CD1c-positive myeloid dendritic cell (primary cell): ENCODE data around the gene PPIP5K2.
"Not testable (repeated sequence)": the region's sequence is repeated elsewhere in the genome, so short reads cannot be mapped to it uniquely, and the experiment has no call there.

Experiments used
- DNase-seq: peaks from one replicate; pipeline ENCODE4 v3.0.0-alpha.2; 2016; ENCODE audit errors: extremely low spot score

Gene PPIP5K2

DNA sequence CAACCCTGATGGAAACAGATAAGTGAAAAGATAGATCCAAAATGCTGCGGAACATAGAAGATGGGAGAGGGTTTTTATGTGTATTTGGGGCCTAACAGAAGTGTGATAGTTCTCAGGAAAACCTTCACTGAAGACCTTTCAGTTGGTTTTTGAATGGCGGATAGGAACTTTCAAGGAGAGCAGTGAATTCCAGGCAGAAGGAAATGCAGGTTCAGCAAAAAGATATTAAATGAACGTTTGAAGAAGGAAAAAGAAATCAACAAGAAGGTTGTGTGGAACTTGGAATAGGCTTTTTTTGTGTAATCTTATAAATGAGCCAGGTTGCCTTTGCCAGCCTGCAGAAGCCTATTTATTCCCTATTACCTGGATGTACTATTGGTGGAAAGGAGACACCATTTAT lies 2.1 kb downstream of the PPIP5K2 start:
- no peak for DNase-seq

DNA sequence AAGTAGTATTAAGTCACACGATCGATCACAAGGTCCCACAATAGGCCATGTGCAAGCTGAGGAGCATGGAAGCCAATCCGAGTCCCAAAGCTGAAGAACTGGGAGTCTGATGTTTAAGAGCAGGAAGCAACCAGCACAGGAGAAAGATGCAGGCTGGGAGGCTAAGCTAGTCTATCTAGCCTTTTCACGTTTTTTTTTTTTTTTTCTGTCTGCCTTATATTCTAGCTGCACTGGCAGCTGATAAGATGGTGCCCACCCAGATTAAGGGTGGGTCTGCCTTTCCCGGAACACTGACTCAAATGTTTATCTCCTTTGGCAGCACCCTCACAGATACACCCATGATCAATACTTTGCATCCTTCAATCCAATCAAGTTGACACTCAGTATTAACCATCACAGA lies 6.5 kb downstream of the PPIP5K2 start:
- DNase-seq, result no peak

GRCh38 chr5:103127292-103127817 lies 7.3 kb downstream of the PPIP5K2 start:
- no peak for DNase-seq

- DNase-seq, result no peak
These were observed 8.1 kb downstream of the PPIP5K2 start for GRCh38 chr5:103128202-103128601.

DNA sequence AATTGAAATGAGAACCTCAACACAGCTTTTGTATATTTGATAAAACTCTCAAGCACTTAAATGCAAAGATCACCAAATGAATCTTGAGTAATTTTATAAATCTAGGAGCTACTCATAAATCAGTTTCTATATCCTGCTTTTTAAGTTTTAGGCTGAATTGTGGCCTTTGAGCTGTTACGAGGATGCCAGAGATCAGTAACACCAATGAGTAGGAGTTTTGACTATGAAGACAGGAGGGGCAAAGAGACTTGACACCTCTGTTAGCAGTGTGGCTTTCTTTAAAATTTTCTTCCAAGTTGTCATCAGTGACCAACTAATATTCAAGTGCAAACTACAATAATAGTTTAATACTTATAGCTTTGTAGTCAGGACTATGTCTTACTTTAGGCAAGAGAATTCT lies 12.6 kb downstream of the PPIP5K2 start:
- no peak for DNase-seq

- no peak for DNase-seq
These were observed 13.1 kb downstream of the PPIP5K2 start for GRCh38 chr5:103133231-103133630.

DNA sequence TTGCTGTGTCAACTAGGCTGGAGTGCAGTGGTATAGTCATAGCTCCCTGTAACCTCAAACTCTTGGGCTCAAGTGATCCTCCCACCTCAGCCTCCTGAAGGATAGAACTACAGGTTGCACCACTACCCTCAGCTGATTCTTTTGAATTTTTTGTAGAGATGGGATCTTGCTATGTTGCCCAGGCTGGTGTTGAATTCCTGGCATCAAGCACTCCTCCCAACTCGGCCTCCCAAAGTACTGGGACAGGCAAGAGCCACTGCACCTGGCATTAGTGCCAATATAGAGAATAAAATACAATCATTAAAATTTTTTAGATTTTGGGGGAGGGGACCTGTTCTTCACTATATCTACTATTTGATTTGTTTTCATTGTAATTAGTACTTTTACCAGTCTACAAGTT lies 15.4 kb downstream of the PPIP5K2 start:
- DNase-seq, result no peak

- DNase-seq, result no peak
These were observed 18.1 kb downstream of the PPIP5K2 start for GRCh38 chr5:103138202-103138690.

DNA sequence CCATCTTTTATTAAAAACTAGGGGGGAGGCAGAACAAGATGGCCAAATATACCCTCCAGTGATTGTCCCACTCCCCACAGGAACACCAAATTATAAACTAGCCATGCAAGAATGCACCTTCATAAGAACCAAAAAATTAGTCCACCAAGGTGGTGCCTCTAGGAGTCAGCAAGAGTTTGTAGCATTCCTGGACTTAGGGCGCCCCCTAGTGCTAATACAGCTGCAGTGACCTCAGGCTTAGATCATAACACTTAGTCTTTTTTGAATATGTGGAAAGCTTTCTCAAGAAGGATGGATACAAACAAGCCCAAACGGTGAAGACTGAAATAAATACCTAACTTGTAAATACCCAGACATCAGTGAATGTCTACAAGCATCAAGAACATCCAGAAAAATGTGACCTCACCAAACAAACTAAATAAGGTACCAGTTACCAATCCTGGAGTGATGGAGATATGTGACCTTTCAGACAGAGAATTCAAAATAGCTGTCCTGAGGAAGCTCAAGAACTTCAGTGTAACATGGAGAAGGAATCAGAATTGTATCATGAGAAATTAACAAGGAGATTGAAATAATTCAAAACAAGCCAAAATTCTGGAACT lies 19.3 kb downstream of the PPIP5K2 start:
- peak; percentile 86 for DNase-seq

- not testable (repeated sequence) for DNase-seq
These were observed 22.0 kb downstream of the PPIP5K2 start for GRCh38 chr5:103142132-103142531.

GRCh38 chr5:103145196-103145595 lies 25.1 kb downstream of the PPIP5K2 start:
- peak; percentile 29 for DNase-seq

DNA sequence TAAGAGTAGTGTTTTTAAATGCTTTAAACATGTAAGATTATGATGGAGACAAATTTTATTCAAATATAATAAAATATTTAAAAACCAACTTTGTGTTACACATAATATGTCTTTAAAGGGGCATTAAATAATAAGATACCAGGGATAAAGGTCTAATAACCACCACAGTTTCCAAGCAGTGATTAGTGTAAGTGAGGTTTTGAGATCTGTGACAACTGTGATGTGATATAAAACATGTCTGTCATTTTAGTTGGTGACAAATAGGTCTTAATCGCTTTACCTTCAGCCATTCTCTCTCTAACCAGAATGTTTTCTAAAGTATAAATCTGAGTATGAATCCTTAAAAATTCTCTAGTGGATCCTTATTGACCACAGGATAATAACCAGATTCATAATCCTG lies 28.1 kb downstream of the PPIP5K2 start:
- no peak for DNase-seq

- no peak for DNase-seq
These were observed 31.1 kb downstream of the PPIP5K2 start for GRCh38 chr5:103151156-103151555.

DNA sequence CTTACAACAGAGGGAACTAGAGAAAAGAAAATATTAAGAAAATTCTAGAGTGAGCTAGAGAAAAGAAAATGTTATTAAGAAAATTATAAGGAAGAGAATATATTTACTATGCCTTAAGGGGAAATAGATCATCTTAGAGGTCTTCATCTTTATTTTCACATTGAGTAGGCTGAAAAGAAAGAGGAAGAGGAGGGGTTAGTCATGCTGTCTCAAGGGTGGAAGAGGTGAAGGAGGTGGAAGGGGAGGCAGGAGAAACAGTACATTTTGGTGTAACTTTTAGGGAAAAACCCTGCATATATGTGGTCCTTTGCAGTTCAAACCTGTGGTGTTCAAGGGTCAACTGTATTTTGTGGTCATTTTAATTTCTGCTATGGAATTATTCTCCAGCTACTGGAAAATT lies 46.6 kb downstream of the PPIP5K2 start:
- DNase-seq, result peak; percentile 49

- no peak for DNase-seq
These were observed 54.0 kb downstream of the PPIP5K2 start for GRCh38 chr5:103174147-103174546.

DNA sequence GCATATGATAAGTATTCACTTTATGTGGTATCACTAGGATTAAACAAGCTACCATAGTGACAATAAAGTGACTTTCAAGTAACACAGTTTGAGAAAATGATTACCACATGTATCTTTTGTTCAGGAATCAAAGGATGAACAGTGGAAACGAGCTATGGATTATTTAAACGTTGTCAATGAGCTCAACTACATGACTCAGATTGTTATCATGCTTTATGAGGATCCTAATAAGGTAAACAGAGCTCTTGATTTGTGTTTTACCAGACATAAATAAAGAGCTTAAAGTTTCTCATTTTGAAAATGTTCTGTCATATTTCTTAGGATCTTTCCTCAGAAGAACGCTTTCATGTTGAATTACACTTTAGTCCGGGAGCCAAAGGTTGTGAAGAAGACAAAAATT lies 57.4 kb downstream of the PPIP5K2 start:
- no peak for DNase-seq

- no peak for DNase-seq
These were observed 58.1 kb downstream of the PPIP5K2 start for GRCh38 chr5:103178167-103178566.

DNA sequence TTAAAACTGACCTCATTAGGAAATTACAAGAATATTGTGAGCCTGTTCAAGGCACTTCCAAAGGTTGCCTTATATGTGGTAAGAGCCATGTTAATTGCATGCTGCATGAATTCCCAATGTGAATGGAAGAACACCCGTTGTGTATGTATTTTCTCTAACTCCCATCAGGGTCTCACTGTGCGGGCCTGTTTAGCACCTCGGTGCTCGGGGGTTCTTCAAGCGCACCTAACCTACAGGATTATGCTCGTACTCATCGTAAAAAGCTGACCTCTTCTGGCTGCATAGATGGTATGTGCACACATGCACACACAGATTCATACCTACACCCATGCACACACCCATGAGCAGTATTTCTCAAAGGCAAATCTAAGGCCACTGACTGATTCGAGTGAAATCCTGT lies 66.1 kb downstream of the PPIP5K2 start:
- no peak for DNase-seq

GRCh38 chr5:103188436-103188835 lies 68.3 kb downstream of the PPIP5K2 start:
- DNase-seq, result no peak

DNA sequence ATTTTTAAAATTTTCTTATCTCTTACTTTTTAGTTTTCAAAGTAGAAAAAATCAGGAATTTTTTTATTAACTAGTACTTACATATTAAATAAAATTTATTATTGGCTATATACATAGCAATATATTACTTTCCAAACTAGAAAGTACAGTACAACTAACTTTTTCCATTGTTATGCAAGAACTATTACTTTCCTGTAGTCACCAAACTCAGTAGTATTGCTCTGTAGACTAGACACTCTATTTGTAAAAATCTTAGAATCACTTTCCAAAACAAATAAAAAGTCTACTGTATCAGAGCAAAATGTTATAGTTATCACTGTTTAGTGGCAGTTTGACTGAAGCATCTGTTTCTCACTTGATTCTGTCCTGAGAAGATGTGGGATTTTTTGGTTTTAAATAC lies 83.1 kb downstream of the PPIP5K2 start:
- no peak for DNase-seq

DNA sequence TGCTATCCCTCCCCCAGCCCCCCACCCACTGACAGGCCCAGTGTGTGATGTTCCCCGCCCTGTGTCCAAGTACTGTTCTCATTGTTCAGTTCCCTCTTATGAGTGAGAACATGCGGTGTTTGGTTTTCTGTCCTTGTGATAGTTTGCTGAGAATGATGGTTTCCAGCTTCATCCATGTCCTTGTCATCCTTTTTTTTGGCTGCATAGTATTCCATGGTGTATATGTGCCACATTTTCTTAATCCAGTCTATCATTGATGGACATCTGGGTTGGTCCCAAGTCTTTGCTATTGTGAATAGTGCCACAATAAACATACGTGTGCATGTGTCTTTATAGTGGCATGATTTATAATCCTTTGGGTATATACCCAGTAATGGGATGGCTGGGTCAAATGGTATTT lies 84.9 kb downstream of the PPIP5K2 start:
- not testable (repeated sequence) for DNase-seq

DNA sequence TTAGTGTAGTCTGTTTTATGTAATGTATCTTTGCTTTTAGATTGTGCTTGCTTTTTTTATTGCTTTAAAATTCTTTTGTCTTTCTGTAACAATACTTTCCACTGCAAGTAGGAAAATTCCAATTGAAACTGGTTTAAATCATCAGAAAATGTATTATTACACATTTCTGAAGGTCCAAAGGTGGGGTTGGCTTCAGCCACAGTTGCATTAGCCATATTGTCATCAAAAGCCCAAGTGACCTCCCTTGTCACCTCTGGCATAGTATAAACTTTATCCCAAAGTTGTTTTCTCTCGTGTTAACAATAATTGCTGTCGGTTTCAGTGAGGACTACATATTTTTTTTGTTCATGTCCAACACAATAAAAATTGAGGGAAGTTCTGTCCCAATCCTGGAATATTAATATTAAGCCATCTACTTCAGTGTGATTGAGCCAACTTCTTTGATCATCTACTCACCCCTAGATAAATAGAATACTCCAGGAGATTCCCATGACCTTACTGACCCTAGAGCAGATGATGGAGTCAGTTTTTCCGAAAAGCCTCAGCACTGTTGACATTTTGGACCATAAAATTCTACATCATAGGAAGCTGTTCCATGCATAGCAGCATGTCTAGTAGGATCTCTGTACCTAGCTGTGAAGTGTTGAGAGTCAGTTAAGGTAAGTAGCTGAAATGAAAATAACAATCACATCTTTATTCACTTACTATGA lies 86.0 kb downstream of the PPIP5K2 start:
- DNase-seq, result no peak

DNA sequence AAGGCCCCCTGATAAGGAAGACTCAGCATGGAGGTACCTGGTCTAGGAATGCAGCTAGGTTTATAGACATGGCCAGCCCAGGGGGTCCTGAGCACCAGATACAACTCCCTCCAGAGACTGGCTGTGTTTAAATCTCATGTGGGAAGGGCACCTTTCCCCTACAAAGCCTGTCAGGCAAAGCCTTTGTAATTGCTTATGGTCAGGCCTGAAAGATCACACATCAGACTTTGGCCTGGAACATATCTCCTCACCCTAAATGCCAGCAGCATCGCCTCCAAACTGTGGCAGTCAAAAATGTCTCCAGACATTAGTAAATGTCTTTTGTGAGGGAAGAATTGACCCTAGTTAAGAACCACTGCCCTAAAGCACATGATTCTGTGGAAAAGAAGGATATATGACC lies 86.9 kb downstream of the PPIP5K2 start:
- no peak for DNase-seq
